ENCODE measurements around the gene TTC28.
"Not testable (repeated sequence)": the region's sequence is repeated elsewhere in the genome, so short reads cannot be mapped to it uniquely, and the experiment has no call there.

The TTC28 gene

GRCh38 chr22:28557184-28557583 lies 122.5 kb downstream of the TTC28 start:
- no peak for DNase-seq (ENCODE audit: low spot score)

GRCh38 chr22:28553108-28553866 lies 126.4 kb downstream of the TTC28 start:
- not testable (repeated sequence) for DNase-seq (ENCODE audit: low spot score)

GRCh38 chr22:28548406-28548805 lies 131.2 kb downstream of the TTC28 start:
- no peak for DNase-seq (ENCODE audit: low spot score)

GRCh38 chr22:28547132-28547842 lies 132.4 kb downstream of the TTC28 start:
- no peak for DNase-seq (ENCODE audit: low spot score)

- DNase-seq (ENCODE audit: low spot score): no peak
These were observed 135.2 kb downstream of the TTC28 start for GRCh38 chr22:28544431-28544868.

GRCh38 chr22:28542980-28543621 lies 136.5 kb downstream of the TTC28 start:
- DNase-seq (ENCODE audit: low spot score): no peak

- no peak for DNase-seq (ENCODE audit: low spot score)
These were observed 138.5 kb downstream of the TTC28 start for GRCh38 chr22:28541137-28541536.

- no peak for DNase-seq (ENCODE audit: low spot score)
These were observed 140.7 kb downstream of the TTC28 start for GRCh38 chr22:28538922-28539321.

- not testable (repeated sequence) for DNase-seq (ENCODE audit: low spot score)
These were observed 149.1 kb downstream of the TTC28 start for GRCh38 chr22:28530565-28530964.

- not testable (repeated sequence) for DNase-seq (ENCODE audit: low spot score)
These were observed 150.5 kb downstream of the TTC28 start for GRCh38 chr22:28529144-28529543.

- no peak for DNase-seq (ENCODE audit: low spot score)
These were observed 158.2 kb downstream of the TTC28 start for GRCh38 chr22:28521451-28521850.

- DNase-seq (ENCODE audit: low spot score): no peak
These were observed 165.3 kb downstream of the TTC28 start for GRCh38 chr22:28514321-28514821.

GRCh38 chr22:28512387-28512786 lies 167.3 kb downstream of the TTC28 start:
- not testable (repeated sequence) for DNase-seq (ENCODE audit: low spot score)

- DNase-seq (ENCODE audit: low spot score): no peak
These were observed 171.7 kb downstream of the TTC28 start for GRCh38 chr22:28507896-28508295.

- no peak for DNase-seq (ENCODE audit: low spot score)
These were observed 173.5 kb downstream of the TTC28 start for GRCh38 chr22:28506150-28506535.

- no peak for DNase-seq (ENCODE audit: low spot score)
These were observed 174.1 kb downstream of the TTC28 start for GRCh38 chr22:28505416-28506149.

GRCh38 chr22:28500006-28500405 lies 179.6 kb downstream of the TTC28 start:
- DNase-seq (ENCODE audit: low spot score): no peak

- DNase-seq (ENCODE audit: low spot score): no peak
These were observed 181.6 kb downstream of the TTC28 start for GRCh38 chr22:28498044-28498443.

- no peak for DNase-seq (ENCODE audit: low spot score)
These were observed 182.5 kb downstream of the TTC28 start for GRCh38 chr22:28497188-28497587.

GRCh38 chr22:28491289-28491688 lies 188.4 kb downstream of the TTC28 start:
- DNase-seq (ENCODE audit: low spot score): not testable (repeated sequence)

GRCh38 chr22:28488825-28489224 lies 190.8 kb downstream of the TTC28 start:
- no peak for DNase-seq (ENCODE audit: low spot score)

GRCh38 chr22:28484662-28485061 lies 195.0 kb downstream of the TTC28 start:
- no peak for DNase-seq (ENCODE audit: low spot score)
